CD4-positive, alpha-beta T cell (primary cell): ENCODE results near the gene NIPAL1. TPM values are rescaled to one million over a fixed set of nuclear protein-coding genes. Genes with fewer than 3 reads are reported as not detected.
"Not testable (repeated sequence)": the region's sequence is repeated elsewhere in the genome, so short reads cannot be mapped to it uniquely, and the experiment has no call there.

Experiments
- ATAC-seq: fragments of 200-7000 bp; cut with Tn5 transposase; one replicate; pipeline ENCODE4 v1.10.0; 2022; ENCODE audit warnings: mild to moderate bottlenecking; ENCODE audit not compliant: poor library complexity
- CTCF ChIA-PET: fragments of 350-600 bp; sonication (Branson Sonifier 250); formaldehyde crosslinking; loops from one replicate; lab custom pipeline; 2021; ENCODE audit warnings: antibody characterized with exemption, inconsistent platforms; lab: Charles Lee
- POLR2A ChIA-PET: fragments of 350-600 bp; sonication (Branson Sonifier 250); formaldehyde crosslinking; loops from one replicate; lab custom pipeline; 2021; ENCODE audit warnings: antibody characterized with exemption, inconsistent platforms; lab: Charles Lee
- DNase-seq, 14 experiments: peaks; one replicate each; pipeline ENCODE4 v3.0.0-alpha.2; 2013 to 2020; ENCODE audit warnings: mixed read lengths in 2 of 14
- H3K27ac ChIP-seq, 2 donors: one replicate each; pipeline versions ENCODE4 v1.5.1 to v1.7.0; 2013; ENCODE audit warnings: low read length in 2 of 2, low read depth in 1 of 2, mild to moderate bottlenecking in 1 of 2
- H3K27me3 ChIP-seq, 2 experiments: 1 replicate in 1 of 2; 2 replicates in 1 of 2; pipeline versions ENCODE4 v1.6.1 to v1.7.0; 2013; ENCODE audit warnings: low read length in 2 of 2, control low read depth in 1 of 2, mild to moderate bottlenecking in 1 of 2, moderate library complexity in 1 of 2; ENCODE audit not compliant: insufficient read depth in 2 of 2, control insufficient read depth in 1 of 2
- H3K36me3 ChIP-seq: one replicate; pipeline ENCODE4 v1.6.1; 2013; ENCODE audit warnings: low read length, control low read depth; ENCODE audit not compliant: insufficient read depth
- H3K4me1 ChIP-seq: one replicate; pipeline ENCODE4 v1.6.1; 2013; ENCODE audit warnings: low read length, control low read depth; ENCODE audit not compliant: insufficient read depth
- H3K4me3 ChIP-seq: one replicate; pipeline ENCODE4 v1.5.1; 2013; ENCODE audit warnings: mild to moderate bottlenecking, low read length, moderate library complexity
- H3K9me3 ChIP-seq, 2 experiments: 1 replicate in 1 of 2; 2 replicates in 1 of 2; pipeline versions ENCODE4 v1.6.1 to v1.7.0; 2013; ENCODE audit warnings: low read length in 2 of 2, mild to moderate bottlenecking in 2 of 2, control low read depth in 1 of 2, moderate library complexity in 1 of 2; ENCODE audit not compliant: control insufficient read depth in 1 of 2, insufficient read depth in 1 of 2
- H3K27ac Mint-ChIP-seq: one replicate; pipeline ENCODE4 v1.8.0; 2020; ENCODE audit warnings: mixed read lengths
- H3K27me3 Mint-ChIP-seq: one replicate; pipeline ENCODE4 v1.8.0; 2021; ENCODE audit warnings: mixed read lengths
- H3K36me3 Mint-ChIP-seq: one replicate; pipeline ENCODE4 v1.8.0; 2021; ENCODE audit warnings: low read depth, mixed read lengths
- H3K4me1 Mint-ChIP-seq: one replicate; pipeline ENCODE4 v1.8.0; 2021; ENCODE audit warnings: low read depth, mixed read lengths
- H3K4me3 Mint-ChIP-seq: one replicate; pipeline ENCODE4 v1.8.0; 2020; ENCODE audit warnings: mild to moderate bottlenecking, mixed read lengths
- H3K9me3 Mint-ChIP-seq: one replicate; pipeline ENCODE4 v1.8.0; 2020; ENCODE audit warnings: mixed read lengths
- intact Hi-C, 2 experiments: fragments of 100-400 bp; cut with DNase I in 1 of 2; cut with micrococcal nuclease in 1 of 2; formaldehyde crosslinking; loops; one replicate each; pipeline versions ENCODE4 v1.15.1 to v1.9.0; 2023 to 2025; cut with DNase I, micrococcal nuclease
- total RNA-seq, 174 experiments: library from RNA in 2 of 174; stranded (reverse) in 2 of 174; gene quantifications; one replicate each; pipeline ENCODE4 v1.2.3 and lab custom pipeline; 2021 to 2026
- TF ChIP-seq, protein P1 (sequence below): fragments of 200-600 bp; IDR thresholded peaks from one replicate; pipeline ENCODE4 v1.8.0; 2022; ENCODE audit warnings: antibody characterized with exemption, mild to moderate bottlenecking

Gene NIPAL1
- total RNA-seq, 2 experiments from 2014 or later = 0.45 to 0.85 TPM

DNA sequence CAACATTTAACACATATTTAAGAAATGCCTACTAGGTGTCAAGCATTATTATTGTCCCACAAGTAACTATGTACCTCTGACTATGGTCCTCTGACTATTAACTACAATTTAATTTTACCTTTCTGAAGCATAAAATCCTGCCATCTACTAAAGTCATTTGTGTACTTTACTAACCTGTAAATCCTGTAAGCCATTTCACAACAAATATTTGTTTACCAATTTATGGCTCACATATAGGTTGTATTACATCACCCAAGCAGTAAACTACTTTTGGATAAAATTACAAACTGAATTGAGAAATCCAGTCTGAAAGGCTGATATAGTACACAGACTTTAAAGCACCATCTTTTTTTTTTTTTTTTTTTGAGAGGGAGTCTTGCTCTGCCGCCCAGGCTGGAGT is 43.9 kb upstream of the NIPAL1 start:
- H3K4me3 Mint-ChIP-seq = no peak overlapping the region
- peaks cover 16% of the 10 kb centered on the region for H3K27me3 Mint-ChIP-seq
- ATAC-seq (no peak), DNase-seq (no peak)
- no peak overlapping the region for H3K27ac Mint-ChIP-seq
- intact Hi-C loops = no loop called here
- H3K36me3 Mint-ChIP-seq = no peaks in the 10 kb centered on the region
- CTCF ChIA-PET = no interaction called here
- H3K9me3 ChIP-seq = no peaks in the 10 kb centered on the region
- no peak overlapping the region for H3K27ac ChIP-seq
- H3K27me3 ChIP-seq = no peaks in the 10 kb centered on the region
- TF ChIP-seq, protein P1, sequence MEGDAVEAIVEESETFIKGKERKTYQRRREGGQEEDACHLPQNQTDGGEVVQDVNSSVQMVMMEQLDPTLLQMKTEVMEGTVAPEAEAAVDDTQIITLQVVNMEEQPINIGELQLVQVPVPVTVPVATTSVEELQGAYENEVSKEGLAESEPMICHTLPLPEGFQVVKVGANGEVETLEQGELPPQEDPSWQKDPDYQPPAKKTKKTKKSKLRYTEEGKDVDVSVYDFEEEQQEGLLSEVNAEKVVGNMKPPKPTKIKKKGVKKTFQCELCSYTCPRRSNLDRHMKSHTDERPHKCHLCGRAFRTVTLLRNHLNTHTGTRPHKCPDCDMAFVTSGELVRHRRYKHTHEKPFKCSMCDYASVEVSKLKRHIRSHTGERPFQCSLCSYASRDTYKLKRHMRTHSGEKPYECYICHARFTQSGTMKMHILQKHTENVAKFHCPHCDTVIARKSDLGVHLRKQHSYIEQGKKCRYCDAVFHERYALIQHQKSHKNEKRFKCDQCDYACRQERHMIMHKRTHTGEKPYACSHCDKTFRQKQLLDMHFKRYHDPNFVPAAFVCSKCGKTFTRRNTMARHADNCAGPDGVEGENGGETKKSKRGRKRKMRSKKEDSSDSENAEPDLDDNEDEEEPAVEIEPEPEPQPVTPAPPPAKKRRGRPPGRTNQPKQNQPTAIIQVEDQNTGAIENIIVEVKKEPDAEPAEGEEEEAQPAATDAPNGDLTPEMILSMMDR = no peak
- POLR2A ChIA-PET = no interaction called here
- no peaks in the 10 kb centered on the region for H3K4me1 Mint-ChIP-seq
- H3K4me3 ChIP-seq = no peak overlapping the region
- H3K4me1 ChIP-seq = no peaks in the 10 kb centered on the region
- peaks cover 3% of the 10 kb centered on the region for H3K9me3 Mint-ChIP-seq
- no peaks in the 10 kb centered on the region for H3K36me3 ChIP-seq

DNA sequence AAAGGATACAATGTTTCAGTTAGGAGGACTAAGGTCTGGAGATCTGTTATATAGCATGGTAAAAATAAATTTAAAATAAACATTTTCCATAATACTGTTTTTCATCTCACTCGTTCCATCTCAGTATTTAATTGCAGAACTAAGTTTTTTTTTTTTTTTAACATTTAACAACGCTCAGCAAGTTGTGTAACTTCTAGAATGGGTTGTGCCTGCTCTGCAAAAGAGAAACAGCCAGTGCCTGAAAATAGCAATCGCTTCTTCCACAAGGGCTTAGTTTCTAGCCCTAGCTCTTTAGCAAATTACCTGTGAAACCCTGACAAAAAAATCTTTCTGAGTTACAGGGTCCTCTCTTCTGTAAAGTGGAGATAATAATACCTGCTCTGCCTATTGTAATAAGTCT is 42.0 kb upstream of the NIPAL1 start:
- no peaks in the 10 kb centered on the region for H3K27me3 ChIP-seq
- no peak overlapping the region for H3K4me3 ChIP-seq
- ChIA-PET POLR2A (no interaction called here), CTCF (no interaction called here)
- ATAC-seq = no peak
- DNase-seq = no peak
- no peaks in the 10 kb centered on the region for H3K4me1 Mint-ChIP-seq
- H3K27ac ChIP-seq = no peak overlapping the region
- TF ChIP-seq, protein P1 = no peak
- peaks cover 3% of the 10 kb centered on the region for H3K9me3 Mint-ChIP-seq
- no peak overlapping the region for H3K4me3 Mint-ChIP-seq
- intact Hi-C loops = no loop called here
- no peaks in the 10 kb centered on the region for H3K36me3 ChIP-seq
- H3K27ac Mint-ChIP-seq = no peak overlapping the region
- H3K36me3 Mint-ChIP-seq = no peaks in the 10 kb centered on the region
- no peaks in the 10 kb centered on the region for H3K9me3 ChIP-seq
- H3K4me1 ChIP-seq = no peaks in the 10 kb centered on the region
- H3K27me3 Mint-ChIP-seq = peaks cover 11% of the 10 kb centered on the region

DNA sequence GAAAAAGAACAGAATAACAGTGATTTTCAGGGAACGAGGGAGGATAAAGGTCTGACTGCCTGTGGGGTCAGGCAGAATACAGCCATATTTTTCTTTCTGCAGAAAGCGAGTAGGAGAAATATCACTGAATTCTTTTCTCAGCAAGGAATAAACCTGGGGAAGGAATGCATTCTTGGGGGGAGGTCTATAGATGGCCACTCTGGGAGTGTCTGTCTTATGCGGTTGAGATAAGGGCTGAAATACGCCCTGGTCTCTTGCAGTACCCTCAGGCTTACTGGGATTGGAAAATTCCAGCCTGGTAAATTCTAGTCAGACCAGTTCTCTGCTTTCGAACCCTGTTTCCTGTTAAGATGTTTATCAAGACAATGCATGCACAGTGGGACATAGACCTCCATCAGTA is 26.4 kb upstream of the NIPAL1 start:
- Histone ChIP-seq H3K27me3 (no peaks in the 10 kb centered on the region), H3K36me3 (no peaks in the 10 kb centered on the region), H3K27ac (no peak overlapping the region), H3K4me3 (no peak overlapping the region), H3K4me1 (no peaks in the 10 kb centered on the region), H3K9me3 (peaks cover 5 to 12% of the 10 kb centered on the region in 2 experiments)
- intact Hi-C loops = no loop called here
- TF ChIP-seq, protein P1 = no peak
- peaks cover 9% of the 10 kb centered on the region for H3K4me1 Mint-ChIP-seq
- H3K27me3 Mint-ChIP-seq = peaks cover 9% of the 10 kb centered on the region
- H3K4me3 Mint-ChIP-seq = no peak overlapping the region
- no peak for DNase-seq
- ChIA-PET POLR2A (interaction anchor here (0.6 kb wide), 1 partner anchor 407 kb away, joined by 3 read pairs; no protein-coding TSS in a partner anchor), CTCF (no interaction called here)
- no peak for ATAC-seq
- H3K27ac Mint-ChIP-seq = no peak overlapping the region
- peaks cover 9% of the 10 kb centered on the region for H3K9me3 Mint-ChIP-seq
- H3K36me3 Mint-ChIP-seq = peaks cover 6% of the 10 kb centered on the region

DNA sequence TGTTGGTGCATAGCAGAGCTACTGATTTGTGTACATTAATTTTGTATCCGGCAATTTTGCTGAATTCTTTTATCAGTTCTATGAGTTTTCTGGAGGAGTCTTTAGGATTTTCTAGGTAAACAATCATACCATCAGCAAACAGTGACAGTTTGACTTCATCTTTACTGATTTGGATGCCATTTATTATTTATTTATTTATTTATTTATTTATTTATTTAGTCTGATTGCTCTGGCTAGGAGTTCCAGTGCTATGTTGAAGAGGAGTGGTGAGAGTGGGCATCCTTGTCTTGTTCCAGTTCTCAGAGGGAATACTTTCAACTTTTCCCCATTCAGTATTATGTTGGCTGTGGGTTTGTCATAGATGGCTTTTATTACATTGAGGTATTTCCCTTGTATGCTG is 24.1 kb upstream of the NIPAL1 start:
- H3K36me3 Mint-ChIP-seq, H3K4me1 Mint-ChIP-seq, H3K4me3 ChIP-seq, H3K27ac Mint-ChIP-seq, H3K4me1 ChIP-seq, POLR2A ChIA-PET, H3K4me3 Mint-ChIP-seq, DNase-seq, intact Hi-C loops, H3K27me3 ChIP-seq, H3K36me3 ChIP-seq, H3K27ac ChIP-seq, H3K27me3 Mint-ChIP-seq, H3K9me3 Mint-ChIP-seq, CTCF ChIA-PET, ATAC-seq: not testable (repeated sequence)
- peaks cover 5 to 12% of the 10 kb centered on the region in 2 experiments for H3K9me3 ChIP-seq
